ENCODE data around the gene MYL12B. TPM values are rescaled to one million over a fixed set of nuclear protein-coding genes. Genes with fewer than 3 reads are reported as not detected.
A peak's percentile ranks its signal among the peaks of the same experiment; 100 is the strongest.

The MYL12B gene
- total RNA-seq, 1 donor from 2014 or later, result 197 TPM

DNA sequence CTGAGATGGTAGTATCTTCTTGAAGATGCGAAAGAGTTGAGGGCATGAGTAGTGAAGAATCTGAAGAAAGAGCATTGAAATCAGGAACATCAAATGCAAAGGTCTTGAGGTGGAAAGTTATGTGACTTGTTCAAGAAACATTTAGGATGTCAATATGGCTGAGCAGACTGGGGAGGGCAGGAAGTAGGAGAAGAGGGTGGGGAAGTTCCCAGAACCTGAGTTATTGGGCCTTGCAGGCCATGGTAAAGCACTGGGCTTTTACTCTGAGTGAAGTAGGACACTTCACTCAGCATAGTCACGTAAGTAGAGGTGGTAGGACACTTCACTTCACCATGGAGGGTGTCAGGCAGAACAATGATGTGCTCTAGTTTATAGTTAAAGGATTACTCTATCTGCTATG is 26.1 kb upstream of the MYL12B start:
- DNase-seq, result no peak

GRCh38 chr18:3236470-3236869 is 25.5 kb upstream of the MYL12B start:
- no peak for DNase-seq

DNA sequence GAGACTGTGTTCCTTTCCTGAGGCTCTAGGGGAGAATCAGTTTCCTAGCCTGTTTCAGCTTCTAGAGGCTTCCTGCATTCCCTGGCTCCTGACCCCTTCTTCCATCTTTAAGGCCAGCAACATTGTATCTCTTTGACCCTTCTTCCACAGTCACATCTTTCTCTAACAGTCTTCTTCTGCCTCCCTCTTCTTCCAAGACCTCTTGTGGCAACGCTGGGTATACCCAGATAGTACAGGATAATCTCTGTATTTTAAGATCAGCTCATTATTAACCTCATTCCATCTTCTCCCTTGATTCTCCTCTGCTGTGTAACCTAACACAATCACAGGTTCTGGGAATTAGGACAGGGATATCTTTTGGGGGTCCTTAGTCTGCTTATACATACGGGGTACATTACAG is 23.2 kb upstream of the MYL12B start:
- DNase-seq, result no peak

GRCh38 chr18:3245185-3245564 is 16.8 kb upstream of the MYL12B start:
- no peak for DNase-seq

DNA sequence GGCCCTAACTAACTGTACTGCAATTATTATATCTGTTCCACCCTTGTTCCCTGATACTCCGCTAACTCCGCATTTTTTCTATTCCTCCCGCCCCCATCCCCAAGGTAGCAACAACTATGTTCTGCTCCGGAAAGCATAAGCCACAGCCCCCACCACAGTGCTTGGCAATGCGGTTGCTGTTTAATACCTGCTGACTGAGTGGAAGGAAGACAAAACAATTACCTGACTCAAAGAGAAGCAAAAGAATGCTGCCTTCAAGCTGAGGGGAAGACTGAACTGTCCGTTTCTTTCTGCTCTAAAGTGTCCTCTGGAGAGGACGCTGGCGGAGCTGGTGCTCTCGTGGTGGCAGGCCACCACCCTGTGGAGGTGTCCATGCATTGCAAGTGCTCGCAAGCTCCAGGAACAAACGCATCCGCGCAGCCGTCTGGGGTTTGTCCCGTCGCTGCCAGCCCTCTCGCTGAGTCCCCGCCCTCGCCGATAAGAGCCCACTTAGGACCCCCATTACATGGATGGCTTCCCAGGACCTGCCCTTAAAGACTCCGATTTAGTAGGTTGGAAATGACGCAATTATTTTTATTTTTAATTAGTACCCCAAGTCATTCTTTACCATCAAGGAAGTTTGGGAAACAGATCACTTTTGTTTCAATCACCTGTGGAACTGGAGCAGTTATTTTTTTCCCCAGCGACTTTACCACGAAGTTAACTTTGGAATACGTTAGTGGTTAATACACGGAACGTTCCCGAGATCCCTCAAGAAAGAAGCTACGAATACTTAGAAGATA is 15.9 kb upstream of the MYL12B start:
- peak; percentile 88 for DNase-seq

GRCh38 chr18:3246635-3247239 is 15.2 kb upstream of the MYL12B start:
- peak; percentile 70 for DNase-seq

DNA sequence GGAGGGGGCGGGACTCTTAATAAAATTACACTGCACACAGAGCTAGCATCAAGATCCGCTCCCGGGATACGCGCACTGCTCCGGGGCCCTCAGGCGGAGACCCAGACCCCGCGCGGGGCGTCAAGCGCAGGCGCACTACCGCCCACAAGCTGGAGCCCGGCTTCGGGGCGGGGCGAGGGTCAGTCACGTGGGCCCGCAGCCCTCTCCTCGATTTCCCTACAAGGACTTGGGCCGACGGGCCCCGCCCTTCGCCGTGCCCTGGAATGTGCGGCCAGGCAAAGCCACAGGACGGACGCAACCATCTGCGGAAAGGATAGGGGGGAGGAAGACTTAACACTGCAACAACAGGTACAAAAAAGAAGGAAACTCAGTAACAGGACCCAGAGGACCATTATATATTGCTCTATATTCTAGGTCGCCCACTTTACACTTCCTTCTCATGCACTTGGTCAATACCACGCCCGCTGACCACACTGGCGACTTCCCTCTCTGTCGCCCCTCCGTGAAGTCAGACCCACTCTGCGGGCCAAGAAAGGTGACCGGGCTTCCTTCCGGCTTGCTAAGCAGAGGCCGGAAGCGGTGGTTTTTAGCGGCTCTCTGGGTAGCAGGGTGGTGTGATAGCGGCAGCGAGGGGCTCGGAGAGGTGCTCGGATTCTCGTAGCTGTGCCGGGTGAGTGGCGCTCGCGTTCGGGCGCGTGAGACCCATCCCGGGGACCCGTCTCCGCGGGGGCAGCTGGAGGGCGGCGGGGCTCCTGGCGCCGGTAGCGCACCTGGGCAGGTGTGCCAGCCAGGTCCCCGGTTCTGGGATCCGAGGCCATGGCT is 14.5 kb upstream of the MYL12B start, which contains the start of gene MYL12A:
Gene MYL12A (plus strand): TSS at position 562 of the 822 bp plus-strand sequence. CDS start 5,447 bp downstream, outside the sequence.
- DNase-seq, result peak; percentile 97

GRCh38 chr18:3248062-3248657 is 13.8 kb upstream of the MYL12B start:
- peak; percentile 55 for DNase-seq

DNA sequence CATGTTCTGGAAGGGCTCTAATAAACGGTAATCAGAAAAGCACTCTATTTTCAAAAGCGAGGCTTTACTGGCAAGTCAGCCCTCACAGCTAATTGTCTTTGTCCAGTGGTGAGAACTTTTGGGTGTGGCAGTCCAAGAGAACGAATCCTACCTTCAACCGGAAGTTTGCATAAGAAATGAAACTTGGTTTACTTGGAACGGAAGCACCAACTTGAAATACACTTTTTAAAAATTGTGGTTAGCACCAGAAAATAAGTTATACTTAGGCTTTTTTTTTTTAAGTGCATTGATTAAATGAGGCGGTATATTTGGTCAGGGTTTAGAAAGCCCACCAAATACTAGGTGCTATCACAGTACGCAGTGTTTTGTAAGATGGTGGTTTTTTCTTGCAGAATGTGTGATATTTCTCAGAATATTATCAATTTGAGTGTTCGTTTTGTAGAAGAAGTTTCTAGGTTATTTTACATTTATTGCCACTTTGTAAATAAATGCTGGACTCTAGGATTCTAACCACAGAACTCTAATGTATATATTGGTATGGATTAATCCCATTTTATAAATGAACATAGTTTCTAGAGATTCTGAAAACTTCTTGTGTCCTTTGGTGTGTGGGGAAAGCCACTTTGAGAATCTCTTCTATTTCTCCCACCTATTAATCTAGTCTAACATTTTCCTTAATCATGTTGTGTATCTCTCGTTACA is 13.1 kb upstream of the MYL12B start:
- DNase-seq, result peak; percentile 29

- no peak for DNase-seq
These were observed 11.5 kb upstream of the MYL12B start for GRCh38 chr18:3250237-3251107.

DNA sequence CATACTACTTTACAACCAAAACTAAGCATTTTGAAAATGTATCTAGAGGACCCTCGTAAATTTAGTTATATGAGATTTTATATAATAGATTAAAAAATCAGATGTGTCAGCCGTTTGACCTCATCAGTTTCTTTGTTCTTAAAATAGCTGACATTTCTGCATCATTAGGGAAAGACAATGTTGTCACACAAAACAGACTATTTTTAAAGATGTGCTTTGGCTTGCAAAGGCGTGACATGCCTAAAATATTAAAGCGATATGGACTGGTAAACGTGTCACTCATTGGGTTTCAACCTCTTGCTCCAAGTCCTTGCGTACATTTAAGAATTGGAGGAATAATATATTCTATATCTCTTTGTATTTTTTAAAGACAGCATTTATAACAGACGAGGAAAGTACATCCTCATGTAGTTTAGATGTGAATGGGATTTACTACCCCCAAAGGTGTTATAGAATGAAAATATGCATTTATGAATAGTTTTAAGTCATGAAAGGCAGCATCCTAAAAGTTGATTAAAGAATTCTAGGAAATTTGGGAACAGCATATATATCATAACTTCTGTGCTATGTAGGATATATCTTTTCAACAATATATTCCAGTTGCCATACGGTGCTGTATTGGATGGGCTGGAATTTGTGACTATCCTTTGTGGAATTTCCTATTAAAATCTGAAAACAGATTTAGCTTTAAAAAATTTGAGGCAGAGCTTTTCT is 10.5 kb upstream of the MYL12B start:
- DNase-seq, result no peak

DNA sequence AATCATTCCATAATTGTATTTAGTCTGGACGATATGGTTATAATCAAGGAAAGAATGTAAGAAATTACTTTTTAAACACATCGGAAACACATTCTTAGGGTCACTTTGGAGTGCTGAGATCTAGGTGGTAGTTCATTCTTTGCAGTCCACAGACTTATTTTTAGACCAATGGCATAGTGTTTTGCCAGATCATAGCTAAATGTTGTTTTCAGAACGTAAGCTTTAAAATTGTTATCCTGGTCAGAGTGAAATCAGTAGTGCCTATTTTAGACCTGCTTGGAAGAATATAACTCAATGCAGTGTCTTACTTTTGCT is 10.0 kb upstream of the MYL12B start:
- no peak for DNase-seq

GRCh38 chr18:3252843-3253242 is 9.1 kb upstream of the MYL12B start:
- no peak for DNase-seq

GRCh38 chr18:3254725-3255124 is 7.2 kb upstream of the MYL12B start:
- DNase-seq, result no peak

- DNase-seq, result no peak
These were observed 6.2 kb upstream of the MYL12B start for GRCh38 chr18:3255611-3256165.

GRCh38 chr18:3256693-3257626 is 5.0 kb upstream of the MYL12B start:
- DNase-seq, result no peak

DNA sequence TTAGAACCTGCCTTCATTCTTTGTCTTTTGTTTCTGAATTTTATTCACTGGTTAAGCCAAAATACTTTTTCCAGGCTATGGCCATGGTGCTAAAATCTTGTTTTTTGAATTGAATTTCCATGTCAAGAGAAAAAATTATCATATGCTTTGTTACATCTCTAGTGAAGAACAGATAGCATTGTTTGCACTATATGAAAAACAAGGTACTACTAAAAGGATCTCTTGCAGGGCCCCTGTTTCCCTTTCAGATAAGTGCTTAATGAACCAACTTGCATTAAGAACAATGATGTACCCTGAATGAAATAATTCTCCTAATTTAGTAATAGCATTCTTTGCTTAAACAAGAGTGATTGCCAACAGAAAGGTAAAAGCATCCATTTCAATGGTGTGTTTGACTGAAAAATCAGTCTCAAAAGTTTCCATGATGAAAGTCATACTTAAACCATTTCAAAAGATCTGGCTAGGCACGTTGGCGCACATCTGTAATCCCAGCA is 4.3 kb upstream of the MYL12B start:
- no peak for DNase-seq

GRCh38 chr18:3260995-3261372 is 949 bp upstream of the MYL12B start:
- peak; percentile 61 for DNase-seq
